Measurements from ENCODE around the gene MRPS10. TPM values are rescaled to one million over a fixed set of nuclear protein-coding genes. Genes with fewer than 3 reads are reported as not detected.
"Not testable (repeated sequence)": the region's sequence is repeated elsewhere in the genome, so short reads cannot be mapped to it uniquely, and the experiment has no call there.

Gene MRPS10
- polyA plus RNA-seq, 1 of the 3 experiments (the other 2 are of a cell fraction) = 29.8 TPM

DNA sequence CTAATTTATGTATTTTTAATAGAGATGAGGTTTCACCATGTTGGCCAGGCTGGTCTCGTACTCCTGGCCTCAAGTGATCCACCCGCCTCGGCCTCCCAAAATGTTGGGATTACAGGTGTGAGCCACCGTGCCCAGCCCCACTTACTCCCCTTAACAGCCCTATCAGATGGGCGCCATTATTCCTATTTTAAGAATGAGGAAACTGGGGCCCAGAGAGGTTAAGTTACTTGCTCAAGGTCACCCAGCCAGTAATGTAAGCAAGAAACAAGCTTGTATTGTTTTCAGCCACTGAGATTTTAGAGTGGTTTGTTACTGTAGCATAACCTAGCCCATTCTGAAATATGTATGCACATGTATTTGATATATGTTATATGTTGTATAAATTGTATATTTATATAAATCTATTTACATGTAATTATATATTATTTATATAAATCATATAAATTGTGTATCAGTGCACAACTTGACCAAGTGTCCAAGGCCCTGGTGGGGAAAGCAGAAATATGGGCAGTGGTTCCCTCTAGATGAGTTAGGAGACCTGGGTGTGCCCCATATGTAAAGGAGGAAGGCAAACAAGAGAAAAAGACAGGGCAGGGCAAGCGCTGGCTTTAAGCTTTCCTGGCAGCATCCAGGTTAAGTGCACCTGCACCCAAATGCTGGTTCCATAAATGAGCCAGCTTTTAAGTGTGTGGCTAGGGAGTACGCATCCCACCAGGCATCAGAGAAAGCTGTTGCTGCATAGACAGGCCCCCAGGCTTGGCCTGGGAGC, 45.7 kb downstream of the MRPS10 start:
- 92% methylated on average over 7 of the region's 7 CpGs for WGBS (ENCODE audit: low lambda C conversion rate)
- H3F3A ChIP-seq (replicated peaks; ENCODE audit: insufficient read depth) = no peaks in the 10 kb centered on the region
- ChIA-PET CTCF (interaction anchor here (1.3 kb wide), 1 partner anchor 43 kb away, joined by 3 read pairs; no protein-coding TSS in a partner anchor), POLR2A (no interaction called here)
- H3K4me1 ChIP-seq (ENCODE audit: control insufficient read depth in 1 of 2, insufficient read depth in 2 of 2, low read depth in 1 of 2, low read length in 1 of 2) = no peaks in the 10 kb centered on the region
- H3K27ac ChIP-seq (ENCODE audit: low read depth in 2 of 2, low read length in 1 of 2) = no peak overlapping the region
- H3K27me3 ChIP-seq (ENCODE audit: insufficient read depth) = no peaks in the 10 kb centered on the region
- no peaks in the 10 kb centered on the region for H4K20me1 ChIP-seq (ENCODE audit: insufficient read depth)
- H3K9ac ChIP-seq = no peak overlapping the region
- no peak overlapping the region for H2AFZ ChIP-seq (ENCODE audit: low read depth)
- TF ChIP-seq FOXM1 (IDR thresholded peaks at IDR 0.05; ENCODE audit: low read depth) (no peak), NRF1 (IDR thresholded peaks at IDR 0.05; ENCODE audit: low read depth, low read length) (no peak), SMC3 (IDR thresholded peaks at IDR 0.05; ENCODE audit: low read depth, low read length) (no peak), TAF1 (IDR thresholded peaks at IDR 0.05; ENCODE audit: borderline replicate concordance, low read depth, low read length) (no peak), YY1 (IDR thresholded peaks at IDR 0.05; ENCODE audit: low read depth) (no peak), TEAD4 (IDR thresholded peaks at IDR 0.05; ENCODE audit: borderline replicate concordance, insufficient read depth) (no peak)
- TF ChIP-seq, protein P1, sequence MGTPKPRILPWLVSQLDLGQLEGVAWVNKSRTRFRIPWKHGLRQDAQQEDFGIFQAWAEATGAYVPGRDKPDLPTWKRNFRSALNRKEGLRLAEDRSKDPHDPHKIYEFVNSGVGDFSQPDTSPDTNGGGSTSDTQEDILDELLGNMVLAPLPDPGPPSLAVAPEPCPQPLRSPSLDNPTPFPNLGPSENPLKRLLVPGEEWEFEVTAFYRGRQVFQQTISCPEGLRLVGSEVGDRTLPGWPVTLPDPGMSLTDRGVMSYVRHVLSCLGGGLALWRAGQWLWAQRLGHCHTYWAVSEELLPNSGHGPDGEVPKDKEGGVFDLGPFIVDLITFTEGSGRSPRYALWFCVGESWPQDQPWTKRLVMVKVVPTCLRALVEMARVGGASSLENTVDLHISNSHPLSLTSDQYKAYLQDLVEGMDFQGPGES (IDR thresholded peaks at IDR 0.05; ENCODE audit: low read depth, low read length) = no peak
- TF ChIP-seq, protein P2, sequence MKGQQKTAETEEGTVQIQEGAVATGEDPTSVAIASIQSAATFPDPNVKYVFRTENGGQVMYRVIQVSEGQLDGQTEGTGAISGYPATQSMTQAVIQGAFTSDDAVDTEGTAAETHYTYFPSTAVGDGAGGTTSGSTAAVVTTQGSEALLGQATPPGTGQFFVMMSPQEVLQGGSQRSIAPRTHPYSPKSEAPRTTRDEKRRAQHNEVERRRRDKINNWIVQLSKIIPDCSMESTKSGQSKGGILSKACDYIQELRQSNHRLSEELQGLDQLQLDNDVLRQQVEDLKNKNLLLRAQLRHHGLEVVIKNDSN (IDR thresholded peaks at IDR 0.05; ENCODE audit: borderline replicate concordance, low read depth) = no peak
- TF ChIP-seq, protein P3, sequence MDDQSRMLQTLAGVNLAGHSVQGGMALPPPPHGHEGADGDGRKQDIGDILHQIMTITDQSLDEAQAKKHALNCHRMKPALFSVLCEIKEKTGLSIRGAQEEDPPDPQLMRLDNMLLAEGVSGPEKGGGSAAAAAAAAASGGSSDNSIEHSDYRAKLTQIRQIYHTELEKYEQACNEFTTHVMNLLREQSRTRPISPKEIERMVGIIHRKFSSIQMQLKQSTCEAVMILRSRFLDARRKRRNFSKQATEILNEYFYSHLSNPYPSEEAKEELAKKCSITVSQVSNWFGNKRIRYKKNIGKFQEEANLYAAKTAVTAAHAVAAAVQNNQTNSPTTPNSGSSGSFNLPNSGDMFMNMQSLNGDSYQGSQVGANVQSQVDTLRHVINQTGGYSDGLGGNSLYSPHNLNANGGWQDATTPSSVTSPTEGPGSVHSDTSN (IDR thresholded peaks at IDR 0.05) = no peak
- no peaks in the 10 kb centered on the region for H3K9me3 ChIP-seq
- H3K9me2 ChIP-seq = no peaks in the 10 kb centered on the region
- H3K4me3 ChIP-seq (ENCODE audit: low read depth in 2 of 2, low read length in 1 of 2) = no peak overlapping the region
- no peaks in the 10 kb centered on the region for H3K79me2 ChIP-seq (ENCODE audit: insufficient read depth)
- H3K36me3 ChIP-seq (replicated peaks in 1 of 2; ENCODE audit: control insufficient read depth in 1 of 2, insufficient read depth in 2 of 2, low read length in 1 of 2) = no peaks in the 10 kb centered on the region
- no peak overlapping the region for H3K4me2 ChIP-seq
- no peak for DNase-seq

DNA sequence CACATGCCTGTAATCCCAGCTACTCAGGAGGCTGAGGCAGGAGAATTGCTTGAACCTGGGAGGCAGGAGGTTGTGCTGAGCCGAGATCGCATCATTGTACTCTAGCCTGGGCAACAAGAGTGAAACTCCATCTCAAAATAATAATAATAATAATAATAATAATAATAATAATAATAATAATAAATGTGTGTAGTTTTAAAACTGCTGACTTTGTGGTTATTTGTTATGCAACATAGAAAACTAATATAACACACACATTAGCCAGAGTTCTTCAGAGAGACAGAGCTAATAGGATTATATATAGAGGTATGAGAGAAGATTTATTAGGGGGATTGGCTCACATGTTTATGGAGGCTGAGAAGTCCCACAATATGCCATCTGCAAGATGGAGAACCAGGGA, 47.9 kb downstream of the MRPS10 start:
- not testable (repeated sequence) for H3K4me1 ChIP-seq (ENCODE audit: control insufficient read depth in 1 of 2, insufficient read depth in 2 of 2, low read depth in 1 of 2, low read length in 1 of 2); H3K9me2 ChIP-seq; H3F3A ChIP-seq (replicated peaks; ENCODE audit: insufficient read depth); H3K79me2 ChIP-seq (ENCODE audit: insufficient read depth); H3K4me2 ChIP-seq; H2AFZ ChIP-seq (ENCODE audit: low read depth); H3K27me3 ChIP-seq (ENCODE audit: insufficient read depth); H3K27ac ChIP-seq (ENCODE audit: low read depth in 2 of 2, low read length in 1 of 2); H4K20me1 ChIP-seq (ENCODE audit: insufficient read depth); H3K36me3 ChIP-seq (replicated peaks in 1 of 2; ENCODE audit: control insufficient read depth in 1 of 2, insufficient read depth in 2 of 2, low read length in 1 of 2); H3K9me3 ChIP-seq; H3K4me3 ChIP-seq (ENCODE audit: low read depth in 2 of 2, low read length in 1 of 2); DNase-seq; H3K9ac ChIP-seq
- POLR2A ChIA-PET = interaction anchor here (0.7 kb wide), 1 partner anchor 576 kb away, joined by 3 read pairs; no protein-coding TSS in a partner anchor
- 46% methylated on average over 2 of the region's 2 CpGs for WGBS (ENCODE audit: low lambda C conversion rate)
- CTCF ChIA-PET = interaction anchor here (0.7 to 10.3 kb wide), 6 partner anchors 33 to 378 kb away, joined by 3 to 159 read pairs (median 8); no protein-coding TSS in a partner anchor

Data from SK-N-SH (cell line).